OCI-LY7 (cell line): ENCODE measurements around the gene CDCA7L. TPM values are rescaled to one million over a fixed set of nuclear protein-coding genes. Genes with fewer than 3 reads are reported as not detected.
A peak's percentile ranks its signal among the peaks of the same experiment; 100 is the strongest.

ENCODE experiments used
- BruUV-seq: library from RNA; stranded (reverse); fragments of 400-500 nt; replicated peaks from 2 replicates; lab custom pipeline; 2021; lab: Mats Ljungman, UMichigan
- CTCF ChIA-PET: fragments of 300-600 bp; sonication (Branson Sonifier 250); formaldehyde crosslinking; loops from one replicate; lab custom pipeline; 2022; ENCODE audit warnings: antibody characterized with exemption; ENCODE audit not compliant: unreplicated experiment; lab: Charles Lee
- POLR2A ChIA-PET: fragments of 300-600 bp; sonication (Branson Sonifier 250); formaldehyde crosslinking; loops from one replicate; lab custom pipeline; 2022; ENCODE audit warnings: antibody characterized with exemption; lab: Charles Lee
- DNase-seq: peaks from one replicate; pipeline ENCODE4 v3.0.0-alpha.2; 2015; ENCODE audit warnings: low spot score
- H2AFZ ChIP-seq: fragments of 200-600 bp; sonication (generic), shearing (Covaris generic); 2 replicates; pipeline ENCODE4 v1.6.1; 2014; ENCODE audit warnings: mild to moderate bottlenecking, antibody characterized with exemption, low read length, moderate library complexity
- H3K27ac ChIP-seq: fragments of 200-600 bp; sonication (generic); 2 replicates; pipeline ENCODE4 v1.5.1; 2014; ENCODE audit warnings: mixed run types, low read depth, mild to moderate bottlenecking, moderate library complexity, low read length, inconsistent platforms; ENCODE audit not compliant: poor library complexity, severe bottlenecking
- H3K36me3 ChIP-seq: fragments of 200-600 bp; sonication (generic); 2 replicates; pipeline ENCODE4 v1.6.1; 2014; ENCODE audit warnings: mild to moderate bottlenecking, antibody characterized with exemption, low read length, moderate library complexity, mixed read lengths; ENCODE audit not compliant: insufficient read depth
- H3K4me1 ChIP-seq: fragments of 200-600 bp; sonication (generic); 2 replicates; pipeline ENCODE4 v1.5.1; 2014; ENCODE audit warnings: mild to moderate bottlenecking, low read length; ENCODE audit not compliant: insufficient read depth, poor library complexity, severe bottlenecking
- H3K4me2 ChIP-seq: fragments of 200-600 bp; sonication (generic); 2 replicates; pipeline ENCODE4 v1.6.1; 2014; ENCODE audit warnings: mild to moderate bottlenecking, low read length
- H3K4me3 ChIP-seq: fragments of 200-600 bp; sonication (generic); 2 replicates; pipeline ENCODE4 v1.5.1; 2014; ENCODE audit warnings: mild to moderate bottlenecking, low read depth, low read length; ENCODE audit not compliant: poor library complexity, severe bottlenecking
- H3K79me2 ChIP-seq: fragments of 200-600 bp; sonication (generic); 2 replicates; pipeline ENCODE4 v1.6.1; 2016; ENCODE audit warnings: low read depth, mild to moderate bottlenecking, low read length, moderate library complexity, mixed read lengths; ENCODE audit not compliant: insufficient read depth
- H3K9me2 ChIP-seq: fragments of 200-600 bp; sonication (generic); 2 replicates; pipeline ENCODE4 v1.6.1; 2016; ENCODE audit warnings: mild to moderate bottlenecking, low read length, mixed read lengths; ENCODE audit not compliant: insufficient read depth
- H3K9me3 ChIP-seq: fragments of 200-600 bp; sonication (generic); 2 replicates; pipeline ENCODE4 v1.6.1; 2014; ENCODE audit warnings: mild to moderate bottlenecking, mixed run types, low read length, mixed read lengths
- H4K20me1 ChIP-seq: fragments of 200-600 bp; sonication (generic); 2 replicates; pipeline ENCODE4 v1.6.1; 2014; ENCODE audit warnings: mild to moderate bottlenecking, antibody characterized with exemption, low read length, moderate library complexity, mixed read lengths; ENCODE audit not compliant: insufficient read depth
- EZH2phosphoT487 ChIP-seq: fragments of 200-600 bp; sonication (generic); IDR thresholded peaks from 2 replicates; pipeline ENCODE4 v1.6.1; 2018; ENCODE audit warnings: low read depth, borderline replicate concordance, mild to moderate bottlenecking, mixed run types, antibody characterized with exemption, low read length, moderate library complexity, mixed read lengths
- intact Hi-C: fragments of 100-400 bp; cut with micrococcal nuclease; formaldehyde crosslinking; loops from one replicate; pipeline ENCODE4 v1.10.0; 2022; ENCODE audit not compliant: unreplicated experiment
- total RNA-seq, 2 experiments: library from RNA; depleted of rRNA in 1 of 2; stranded (reverse); fragments of >200 nt in 1 of 2; shearing (Covaris generic) in 1 of 2; gene quantifications; 2 replicates each; pipeline ENCODE4 v1.2.3, GENCODE V29; 2014 to 2022
- TF ChIP-seq, protein P1 (sequence below): fragments of 200-600 bp; sonication (generic); conservative IDR thresholded peaks from 2 replicates; pipeline ENCODE4 v1.5.1; 2014; ENCODE audit warnings: mild to moderate bottlenecking, antibody characterized with exemption, low read length, moderate library complexity, mixed read lengths

The CDCA7L gene
- total RNA-seq, 2 experiments from 2014 or later: 155 to 173 TPM

DNA sequence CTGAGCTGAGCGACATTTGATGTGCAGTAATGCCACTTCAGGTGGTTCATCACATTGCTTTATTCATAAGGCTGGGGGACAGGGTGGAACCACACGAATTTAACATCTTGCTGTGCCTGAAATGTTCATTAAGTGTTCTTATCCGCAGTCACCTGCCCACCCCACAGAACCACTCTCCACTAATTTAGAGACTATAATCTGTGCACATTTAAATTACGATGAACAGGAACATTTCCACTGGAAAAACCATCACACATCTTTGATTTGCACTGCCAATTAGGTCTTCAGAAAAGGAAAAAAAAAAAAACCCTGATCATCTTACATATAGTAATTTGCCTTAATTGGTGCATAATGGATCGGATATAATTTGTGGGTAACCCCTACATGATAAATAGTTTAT, 2.3 kb downstream of the CDCA7L start:
- CTCF ChIA-PET: no interaction called here
- no peak overlapping the region for H2AFZ ChIP-seq
- no peak for DNase-seq
- no peaks in the 10 kb centered on the region for H3K9me2 ChIP-seq
- peaks cover under 1% of the 10 kb centered on the region; the same call in 1 of the 2 replicates for H3K9me3 ChIP-seq
- H3K27ac ChIP-seq: peak overlapping the region; percentile 79
- peaks cover 34% of the 10 kb centered on the region for H4K20me1 ChIP-seq
- peaks cover 42% of the 10 kb centered on the region for H3K36me3 ChIP-seq
- H3K4me3 ChIP-seq: peak overlapping the region; percentile 84
- peaks cover 79% of the 10 kb centered on the region for H3K4me1 ChIP-seq
- peaks cover 67% of the 10 kb centered on the region for H3K79me2 ChIP-seq
- peak overlapping the region; percentile 88 for H3K4me2 ChIP-seq
- intact Hi-C loops: loop anchor here (10.0 kb wide), 2 partner anchors 1071 to 1729 kb away; partner anchors contain the start of genes HYCC1 and MACC1
- POLR2A ChIA-PET: interaction anchor here (0.7 to 13.6 kb wide), 8 partner anchors 13 to 355 kb away, joined by 3 to 194 read pairs (median 4); no protein-coding TSS in a partner anchor
- TF ChIP-seq, protein P1, sequence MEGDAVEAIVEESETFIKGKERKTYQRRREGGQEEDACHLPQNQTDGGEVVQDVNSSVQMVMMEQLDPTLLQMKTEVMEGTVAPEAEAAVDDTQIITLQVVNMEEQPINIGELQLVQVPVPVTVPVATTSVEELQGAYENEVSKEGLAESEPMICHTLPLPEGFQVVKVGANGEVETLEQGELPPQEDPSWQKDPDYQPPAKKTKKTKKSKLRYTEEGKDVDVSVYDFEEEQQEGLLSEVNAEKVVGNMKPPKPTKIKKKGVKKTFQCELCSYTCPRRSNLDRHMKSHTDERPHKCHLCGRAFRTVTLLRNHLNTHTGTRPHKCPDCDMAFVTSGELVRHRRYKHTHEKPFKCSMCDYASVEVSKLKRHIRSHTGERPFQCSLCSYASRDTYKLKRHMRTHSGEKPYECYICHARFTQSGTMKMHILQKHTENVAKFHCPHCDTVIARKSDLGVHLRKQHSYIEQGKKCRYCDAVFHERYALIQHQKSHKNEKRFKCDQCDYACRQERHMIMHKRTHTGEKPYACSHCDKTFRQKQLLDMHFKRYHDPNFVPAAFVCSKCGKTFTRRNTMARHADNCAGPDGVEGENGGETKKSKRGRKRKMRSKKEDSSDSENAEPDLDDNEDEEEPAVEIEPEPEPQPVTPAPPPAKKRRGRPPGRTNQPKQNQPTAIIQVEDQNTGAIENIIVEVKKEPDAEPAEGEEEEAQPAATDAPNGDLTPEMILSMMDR: no peak
- no peak for TF ChIP-seq EZH2phosphoT487
- no TSS peak for BruUV-seq

DNA sequence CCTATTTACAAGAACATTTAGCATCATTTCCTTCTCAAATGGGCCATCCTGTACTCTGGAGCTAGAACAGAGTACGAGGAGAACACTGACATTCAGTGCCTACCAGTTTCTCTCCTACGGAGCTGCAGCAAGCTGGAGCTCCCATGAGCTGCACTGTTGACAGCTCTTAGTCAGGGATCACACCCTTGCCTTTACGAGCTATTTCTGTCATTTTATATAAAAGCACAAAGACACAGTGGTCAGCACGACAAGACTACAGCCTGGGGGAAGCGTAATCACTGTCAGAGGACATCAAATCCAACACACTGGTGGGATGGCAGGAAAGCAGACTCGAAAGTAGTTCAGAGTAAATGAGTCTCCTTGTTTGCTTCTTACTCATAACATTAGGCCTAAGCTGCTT, 2.7 kb downstream of the CDCA7L start:
- intact Hi-C loops: loop anchor here (10.0 kb wide), 2 partner anchors 1072 to 1728 kb away; partner anchors contain the start of genes HYCC1 and MACC1
- Histone ChIP-seq H3K9me2 (no peaks in the 10 kb centered on the region), H3K4me1 (peaks cover 74% of the 10 kb centered on the region), H3K36me3 (peaks cover 46% of the 10 kb centered on the region), H4K20me1 (peaks cover 34% of the 10 kb centered on the region), H2AFZ (no peak overlapping the region), H3K4me3 (peak overlapping the region; percentile 84), H3K9me3 (peaks cover 5% of the 10 kb centered on the region; the same call in 1 of the 2 replicates), H3K79me2 (peaks cover 72% of the 10 kb centered on the region), H3K27ac (peak overlapping the region; percentile 79), H3K4me2 (peak overlapping the region; percentile 88)
- TF ChIP-seq, protein P1: no peak
- no peak for TF ChIP-seq EZH2phosphoT487
- ChIA-PET POLR2A (interaction anchor here (0.6 to 13.6 kb wide), 7 partner anchors 12 to 354 kb away, joined by 3 to 194 read pairs (median 4); no protein-coding TSS in a partner anchor), CTCF (no interaction called here)
- BruUV-seq: no TSS peak
- DNase-seq: no peak

DNA sequence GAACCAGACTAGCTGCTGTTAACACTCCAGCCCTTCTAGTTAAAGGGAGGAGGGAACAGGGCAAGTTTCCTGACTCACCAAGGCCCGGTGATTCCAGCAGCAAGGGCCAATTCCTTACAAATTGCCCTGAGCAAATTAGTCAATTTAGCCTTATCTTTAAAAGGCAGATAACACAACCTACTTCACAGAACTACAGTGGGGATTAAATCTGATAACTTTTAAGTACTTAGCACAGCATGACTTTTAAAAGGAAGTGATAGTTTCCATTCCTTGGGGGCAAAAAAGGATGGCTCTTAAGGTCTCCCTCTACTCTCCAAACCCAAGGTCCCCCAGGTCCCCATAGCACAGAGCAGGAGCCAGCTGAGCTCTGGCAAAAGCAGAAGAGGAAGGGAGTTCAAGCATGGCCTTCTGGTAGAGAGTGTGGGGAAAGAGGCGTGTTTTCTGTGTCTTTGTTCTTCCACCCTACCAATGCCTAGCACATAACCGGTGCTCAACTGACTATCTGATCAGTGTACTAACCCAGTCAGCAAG, 4.0 kb downstream of the CDCA7L start:
- no TSS peak for BruUV-seq
- POLR2A ChIA-PET: interaction anchor here (0.5 to 13.6 kb wide), 4 partner anchors 16 to 247 kb away, joined by 4 to 194 read pairs (median 10); no protein-coding TSS in a partner anchor
- CTCF ChIA-PET: no interaction called here
- Histone ChIP-seq H2AFZ (no peak overlapping the region), H3K4me2 (peak overlapping the region; percentile 88), H3K9me2 (no peaks in the 10 kb centered on the region), H3K79me2 (peaks cover 84% of the 10 kb centered on the region), H3K4me3 (peak overlapping the region; percentile 84), H4K20me1 (peaks cover 34% of the 10 kb centered on the region), H3K27ac (peak overlapping the region; percentile 79), H3K4me1 (peaks cover 61% of the 10 kb centered on the region), H3K9me3 (peaks cover 18% of the 10 kb centered on the region; the same call in 1 of the 2 replicates), H3K36me3 (peaks cover 59% of the 10 kb centered on the region)
- TF ChIP-seq, protein P1: no peak
- TF ChIP-seq EZH2phosphoT487: no peak
- peak; percentile 81 for DNase-seq
- intact Hi-C loops: loop anchor here (10.0 kb wide), 2 partner anchors 1073 to 1727 kb away; partner anchors contain the start of genes HYCC1 and MACC1
